GM19397 (cell line): ENCODE measurements around the gene ELFN1.

Experiments
- ATAC-seq: cut with Tn5 transposase; IDR thresholded peaks from one replicate; pipeline ENCODE4 v1.9.1; 2021; ENCODE audit warnings: mild to moderate bottlenecking, moderate library complexity; ENCODE audit not compliant: unreplicated experiment

The ELFN1 gene

DNA sequence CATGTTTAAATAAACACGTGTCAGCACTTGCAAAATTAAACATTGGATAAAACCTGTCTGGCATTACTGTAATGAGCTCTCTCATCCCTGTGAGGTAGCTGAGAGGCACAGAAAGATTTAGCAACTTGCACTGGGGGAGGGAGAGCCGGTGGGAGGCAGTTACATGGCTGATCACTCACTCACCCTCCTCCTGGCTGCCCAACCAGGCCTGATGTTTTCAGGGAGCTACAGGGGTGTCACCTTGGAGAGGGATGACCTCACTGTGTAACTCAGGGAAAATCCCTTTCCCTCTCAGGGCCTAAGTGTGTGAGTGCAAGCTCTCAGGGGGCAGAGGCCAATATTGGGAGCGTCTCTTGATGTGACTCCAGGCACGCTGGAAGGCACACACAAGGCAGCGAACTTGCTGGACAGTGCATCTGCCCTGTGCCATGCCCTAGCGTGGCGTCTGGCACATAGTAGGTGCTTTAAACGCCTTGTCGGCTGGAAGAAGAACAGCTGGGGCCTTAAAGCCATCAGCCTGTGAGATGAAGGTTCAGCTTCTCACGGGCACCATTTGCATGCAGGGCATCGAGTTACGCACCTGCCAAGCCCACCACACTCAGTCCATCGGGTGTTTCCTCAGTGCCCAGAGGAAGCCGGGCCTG lies 51.1 kb downstream of the ELFN1 start:
- no peak for ATAC-seq

DNA sequence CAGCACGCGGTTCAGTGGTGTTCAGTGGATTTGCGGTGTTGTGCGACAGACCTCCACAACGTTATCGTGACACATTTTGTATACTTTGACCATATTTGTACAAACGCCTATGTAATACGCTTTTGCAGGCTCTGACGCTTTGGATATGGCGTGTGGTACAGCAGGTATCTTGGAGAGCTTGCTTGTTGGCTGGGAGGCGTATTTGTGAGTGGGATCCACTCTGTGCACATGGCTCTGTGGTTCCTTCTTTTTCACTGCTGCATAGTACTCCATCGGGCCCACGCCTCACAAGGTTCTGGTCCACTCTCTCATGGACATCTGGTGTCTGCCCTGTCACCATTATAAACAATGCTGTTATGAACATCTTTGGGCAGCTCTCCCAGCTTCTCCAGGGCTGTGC lies 53.2 kb downstream of the ELFN1 start:
- no peak for ATAC-seq

DNA sequence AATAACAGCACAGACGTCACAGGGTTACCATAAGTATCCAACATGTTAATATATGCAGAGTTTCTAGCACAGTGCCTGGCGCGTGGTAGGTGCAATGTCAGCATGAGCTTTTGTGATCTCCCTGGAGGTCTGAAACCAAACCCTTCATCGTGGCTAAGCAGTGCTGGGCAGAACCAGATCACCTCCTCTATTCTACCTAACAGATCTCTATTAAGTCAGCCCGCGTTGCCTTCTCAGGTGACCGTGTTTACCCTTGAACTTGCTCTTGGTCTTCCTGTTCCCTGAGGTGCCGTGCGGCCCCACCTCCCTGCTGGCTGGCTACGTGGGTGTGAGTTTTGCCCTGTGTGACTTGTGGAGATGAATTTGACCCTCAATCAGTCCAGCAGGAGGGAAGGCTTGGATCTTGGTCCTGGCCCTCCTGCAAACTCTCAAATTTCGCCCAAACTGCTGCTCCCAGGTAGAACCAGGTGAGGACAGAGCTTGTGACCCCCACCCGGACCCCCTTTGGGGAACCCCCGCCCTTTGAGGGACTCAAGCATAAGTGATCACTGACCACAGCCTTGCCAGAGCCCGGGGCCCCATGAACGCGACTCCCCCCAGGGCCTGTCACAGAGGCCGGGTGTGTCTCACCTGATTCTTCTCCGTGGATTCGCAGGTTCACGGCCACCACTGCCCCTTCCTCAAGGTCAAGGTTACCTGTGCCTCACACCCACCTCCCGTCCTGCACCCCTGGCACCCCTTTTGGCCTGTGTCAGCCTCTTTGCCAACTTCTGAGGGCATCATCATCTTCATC lies 54.2 kb downstream of the ELFN1 start:
- ATAC-seq, result no peak

DNA sequence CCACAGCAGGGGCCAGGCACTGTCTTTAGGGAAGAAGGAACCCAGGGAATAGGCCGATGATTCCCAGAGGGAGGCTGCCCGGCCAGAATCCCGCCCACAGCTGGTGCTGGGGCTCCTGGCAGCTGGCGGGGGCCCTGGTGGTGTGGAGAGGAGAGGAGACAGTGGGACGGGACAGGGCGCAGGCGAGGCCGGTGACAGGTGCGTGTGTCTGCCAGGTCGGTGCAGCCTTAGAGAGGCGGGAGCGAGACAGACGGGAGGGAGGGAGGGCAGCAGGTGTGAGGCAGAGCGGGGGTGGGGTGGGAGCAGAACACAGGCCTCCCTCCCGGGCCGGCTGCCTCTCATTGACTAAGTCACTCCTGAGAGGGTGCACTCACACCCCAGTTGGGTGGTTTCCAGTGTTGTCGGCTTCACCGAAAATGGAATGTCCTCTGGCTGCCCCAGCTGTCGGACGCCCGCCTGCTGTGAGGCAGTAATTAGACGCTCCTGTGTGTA lies 55.2 kb downstream of the ELFN1 start:
- no peak for ATAC-seq

DNA sequence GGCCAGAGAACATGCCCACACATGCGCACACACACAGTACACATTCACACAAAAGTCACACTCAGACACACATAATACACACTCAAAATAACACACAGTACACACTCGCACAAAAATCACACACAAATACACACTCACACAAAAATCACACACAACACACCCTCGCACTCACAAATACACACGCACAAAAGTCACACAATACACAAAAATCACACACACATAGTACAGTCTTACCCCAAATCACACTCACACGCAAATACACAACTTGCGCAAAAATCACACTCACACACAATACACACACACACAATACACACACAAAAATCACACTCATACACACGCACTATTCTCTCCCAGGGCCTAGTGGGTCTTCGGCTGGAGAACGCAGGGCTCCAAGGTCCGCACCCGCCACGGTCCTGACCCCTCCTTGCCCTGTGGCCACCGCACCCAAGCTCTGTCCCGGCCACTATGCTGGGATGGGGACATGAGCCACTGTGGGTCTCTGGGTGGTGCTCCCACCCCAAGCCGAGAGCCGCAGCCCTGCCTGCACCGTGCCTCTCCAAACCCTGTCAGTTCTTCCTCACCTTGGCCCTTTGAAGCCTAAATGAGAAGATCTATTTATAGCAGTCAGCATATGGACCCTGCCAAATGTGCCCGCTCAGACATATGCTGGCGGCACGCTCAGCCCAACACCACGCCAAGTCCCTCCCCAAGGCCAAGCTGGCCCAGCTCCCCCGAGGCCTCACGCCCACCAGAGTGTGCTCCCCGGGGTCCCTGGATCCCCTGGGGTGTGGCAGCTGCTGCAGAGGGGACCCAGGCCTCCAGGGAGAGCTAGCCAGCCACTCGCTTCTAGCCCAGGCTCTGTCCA lies 55.9 kb downstream of the ELFN1 start:
- no peak for ATAC-seq

DNA sequence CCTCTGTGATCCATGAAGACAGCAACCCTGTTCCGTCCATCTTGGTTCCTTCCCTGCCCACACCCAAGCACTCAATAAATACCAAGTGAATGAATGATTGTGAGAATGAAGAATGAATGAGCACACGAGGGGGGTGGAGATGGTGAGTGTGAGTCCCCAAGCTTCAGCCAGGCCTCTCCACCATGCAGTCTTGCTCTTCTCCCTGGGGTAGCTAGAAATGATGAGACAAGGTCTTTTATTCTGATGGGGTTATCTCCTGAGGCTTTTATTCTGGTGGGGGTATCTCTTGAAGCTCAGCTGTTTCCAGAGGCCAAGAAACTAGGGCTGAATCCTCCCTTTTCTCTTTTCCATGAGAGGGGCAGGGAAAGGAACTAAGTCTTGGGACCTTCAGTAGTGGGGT lies 57.0 kb downstream of the ELFN1 start:
- ATAC-seq, result no peak

DNA sequence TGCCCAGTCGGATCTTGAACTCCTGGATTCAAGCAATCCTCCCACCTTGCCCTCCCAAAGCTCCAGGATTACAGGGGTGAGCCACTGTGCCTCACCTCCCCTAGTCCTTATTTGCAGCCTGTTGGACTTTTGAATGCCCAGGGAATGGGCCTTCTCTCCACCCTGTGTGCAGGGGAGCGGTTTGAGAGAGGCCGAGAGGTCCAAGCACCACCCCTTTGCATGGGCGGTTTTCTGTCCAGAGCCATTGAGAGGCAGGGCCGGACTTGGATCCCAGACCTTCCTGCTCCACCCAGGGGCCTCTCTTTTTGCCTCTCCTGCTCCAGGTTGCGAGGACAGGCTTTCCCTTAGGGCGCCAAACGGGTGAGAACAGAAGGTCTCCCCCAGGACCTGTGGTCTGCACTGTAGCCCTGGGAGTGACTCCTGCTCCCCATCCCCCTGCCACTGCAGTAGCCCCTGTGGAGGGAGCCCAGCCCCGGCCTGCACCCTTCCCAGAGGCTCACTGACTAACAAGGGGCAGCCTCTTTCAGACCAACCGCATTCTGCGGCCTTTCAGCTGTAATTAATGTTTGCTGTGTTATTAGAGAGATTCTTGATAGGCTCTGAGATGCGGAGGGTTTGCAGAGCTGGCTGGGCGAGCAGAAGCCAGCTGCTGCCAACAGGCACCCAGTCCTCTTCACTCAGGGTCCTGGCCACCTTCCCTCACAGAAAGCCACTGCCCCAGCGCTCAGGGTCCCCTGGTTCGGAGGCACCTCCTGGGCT lies 57.9 kb downstream of the ELFN1 start:
- no peak for ATAC-seq

DNA sequence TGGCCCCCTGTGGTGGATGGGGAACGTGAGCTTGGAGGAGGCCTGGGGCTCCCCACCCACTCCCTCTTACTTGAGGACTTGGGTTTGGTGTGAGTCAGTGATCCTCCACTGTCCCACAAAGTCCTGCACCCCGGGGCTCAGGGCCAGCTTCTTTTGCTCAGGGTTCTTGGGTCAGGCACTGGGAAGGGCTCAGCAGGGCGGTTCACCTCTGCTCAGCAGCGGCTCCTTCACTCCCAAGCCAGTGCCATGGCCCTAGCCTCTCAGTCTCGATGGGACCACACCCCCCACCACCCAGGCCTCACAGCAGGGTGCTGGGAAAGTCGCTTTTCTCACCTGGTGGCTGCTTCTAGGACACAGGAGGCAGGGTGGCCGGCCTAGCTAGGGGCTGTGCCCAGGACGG lies 59.1 kb downstream of the ELFN1 start:
- no peak for ATAC-seq

DNA sequence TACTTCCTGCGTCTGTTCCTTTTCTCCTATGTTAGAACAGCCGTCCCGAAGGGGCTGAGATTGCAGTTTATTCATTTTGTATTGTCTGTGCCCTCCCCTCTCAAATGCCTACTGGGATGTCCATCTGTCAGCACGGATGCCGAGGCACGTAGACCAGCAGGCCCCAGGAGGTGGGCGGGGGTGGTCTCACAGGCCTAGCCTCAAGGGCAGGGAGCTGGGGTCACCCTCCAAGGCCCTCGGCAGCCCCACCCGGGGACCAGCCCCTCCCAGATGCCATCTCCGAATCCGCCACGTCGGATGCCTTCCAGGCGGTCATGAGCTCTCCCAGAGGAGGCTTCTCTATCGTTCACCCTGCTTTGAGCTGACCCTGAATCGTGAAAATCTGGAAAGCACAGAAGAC lies 59.7 kb downstream of the ELFN1 start:
- ATAC-seq, result no peak

DNA sequence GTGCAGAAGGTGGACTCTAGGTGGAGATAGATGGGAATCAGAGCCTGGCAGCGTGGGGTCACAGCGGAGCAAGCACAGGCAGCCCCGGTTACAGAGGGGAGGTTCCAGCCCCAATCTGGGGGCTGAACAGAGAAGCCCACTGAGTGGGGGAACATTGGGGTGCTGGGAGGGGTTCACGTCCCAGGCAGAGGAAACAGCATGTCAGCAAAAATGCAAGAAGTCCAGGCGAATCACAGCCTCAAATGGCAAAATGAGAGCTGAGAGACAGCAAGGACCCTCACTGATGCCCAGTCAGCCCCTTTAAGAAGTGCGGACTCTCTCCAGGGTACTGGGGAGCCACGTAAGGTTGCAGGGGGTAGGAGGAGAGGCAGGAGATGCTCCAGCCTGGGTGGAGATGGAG lies 62.0 kb downstream of the ELFN1 start:
- no peak for ATAC-seq

DNA sequence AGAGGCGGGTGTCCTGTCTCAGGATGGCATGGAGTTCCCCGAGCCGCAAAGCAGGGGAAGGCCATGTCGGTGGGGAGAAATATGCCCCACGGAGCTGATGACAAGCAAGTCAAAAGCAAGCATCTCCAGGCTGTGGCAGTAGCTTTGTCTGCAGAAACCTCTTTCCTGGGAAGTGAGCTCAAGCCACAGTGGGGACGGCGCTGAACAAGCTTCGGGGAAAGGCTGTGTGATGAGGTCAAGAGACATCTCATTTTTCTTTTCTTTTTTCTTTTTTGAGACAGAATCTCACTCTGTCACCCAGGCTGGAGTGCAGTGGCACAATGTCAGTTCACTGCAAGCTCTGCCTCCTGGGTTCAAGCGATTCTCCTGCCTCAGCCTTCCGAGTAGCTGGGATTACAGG lies 62.6 kb downstream of the ELFN1 start:
- no peak for ATAC-seq

DNA sequence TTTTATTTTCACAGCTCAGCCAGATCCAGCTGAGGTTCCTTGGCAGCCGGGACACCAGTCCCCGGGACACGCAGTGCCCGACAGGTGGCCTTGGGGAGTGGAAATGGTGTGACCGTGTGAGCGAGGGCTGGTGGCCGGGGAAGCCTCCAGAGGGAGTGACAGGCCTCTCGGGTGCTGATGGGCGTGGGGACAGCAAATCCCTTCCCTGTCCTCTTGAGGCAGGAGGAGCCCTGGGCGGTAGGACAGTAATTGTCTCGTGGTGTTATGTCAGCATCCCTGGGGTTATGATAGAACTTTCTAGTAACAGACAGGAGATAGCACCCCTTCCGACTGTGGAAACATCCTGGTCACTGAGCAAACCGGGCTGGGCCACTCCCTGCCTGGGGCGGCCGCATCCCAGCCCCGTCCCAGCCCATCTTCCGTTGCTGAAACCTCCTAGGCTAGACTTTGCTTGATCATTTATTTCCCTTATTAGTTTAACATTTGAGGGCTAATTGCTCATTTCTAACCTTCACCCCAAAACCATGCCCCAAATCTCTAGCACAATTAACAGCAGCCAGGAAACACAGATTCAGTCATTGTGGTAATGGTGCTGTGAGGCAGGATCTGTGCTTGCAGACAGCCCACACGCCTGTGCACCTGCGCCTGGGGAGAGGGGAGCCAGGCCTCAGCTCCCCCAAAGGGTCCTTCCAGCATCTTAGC lies 63.3 kb downstream of the ELFN1 start:
- ATAC-seq, result no peak

DNA sequence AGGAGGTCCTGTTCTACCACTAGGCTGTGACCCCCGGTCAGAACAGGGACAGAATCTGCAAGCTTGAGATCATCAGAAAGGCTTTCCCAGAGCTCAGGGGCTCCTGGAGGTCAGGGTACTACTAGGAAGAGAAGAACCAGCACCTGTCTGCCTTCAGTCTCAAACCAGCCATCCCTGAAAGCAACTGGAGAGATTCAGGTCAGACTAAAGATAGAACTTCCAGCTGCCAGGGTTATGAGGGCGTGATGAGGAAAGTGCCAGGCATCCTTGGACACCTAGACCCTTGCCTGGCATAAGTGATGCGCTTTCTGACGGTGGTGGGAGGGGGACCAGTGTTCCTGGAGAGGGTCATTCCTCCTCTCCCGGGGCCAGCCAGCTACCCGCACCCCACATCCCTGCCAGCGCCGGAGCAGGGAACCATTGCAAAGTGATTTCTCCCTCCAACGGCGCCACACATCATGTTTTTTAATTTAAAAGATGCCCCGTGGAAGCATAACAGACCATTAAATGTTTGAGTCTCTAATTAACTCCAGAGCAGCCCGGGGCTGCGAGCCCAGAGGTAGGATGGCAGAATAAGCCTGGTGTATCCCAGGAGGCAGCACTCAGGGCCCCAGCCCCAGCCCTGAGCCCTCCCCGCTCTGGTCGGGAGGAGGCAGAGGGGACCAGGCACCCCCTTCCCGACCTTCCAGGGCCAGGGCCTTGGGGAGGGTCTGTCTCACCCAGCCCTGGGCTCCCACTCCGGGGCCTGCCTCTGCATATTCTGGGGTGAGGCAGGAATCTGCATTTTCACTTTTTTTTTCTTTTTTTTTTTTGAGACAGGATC lies 64.0 kb downstream of the ELFN1 start:
- no peak for ATAC-seq

DNA sequence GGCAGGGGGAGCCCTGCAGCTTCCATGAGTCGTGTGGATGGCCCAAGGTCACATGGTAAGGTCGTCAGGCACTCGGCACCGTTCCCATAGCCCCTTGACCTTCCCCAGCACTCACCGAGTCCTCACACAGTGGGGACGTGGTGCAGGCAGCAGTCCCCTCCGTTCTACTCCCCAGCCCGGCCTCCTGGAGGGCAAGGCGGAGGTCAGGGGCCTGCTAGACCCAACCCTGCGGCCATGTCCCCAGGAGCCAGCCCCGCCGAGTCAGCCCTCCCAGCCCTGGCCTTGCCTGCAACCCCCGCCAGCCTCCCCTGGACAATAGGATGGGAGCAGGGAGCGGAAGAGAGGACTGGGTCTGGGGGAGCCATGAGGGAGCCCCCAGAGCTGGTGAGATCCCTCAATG lies 65.2 kb downstream of the ELFN1 start:
- no peak for ATAC-seq

DNA sequence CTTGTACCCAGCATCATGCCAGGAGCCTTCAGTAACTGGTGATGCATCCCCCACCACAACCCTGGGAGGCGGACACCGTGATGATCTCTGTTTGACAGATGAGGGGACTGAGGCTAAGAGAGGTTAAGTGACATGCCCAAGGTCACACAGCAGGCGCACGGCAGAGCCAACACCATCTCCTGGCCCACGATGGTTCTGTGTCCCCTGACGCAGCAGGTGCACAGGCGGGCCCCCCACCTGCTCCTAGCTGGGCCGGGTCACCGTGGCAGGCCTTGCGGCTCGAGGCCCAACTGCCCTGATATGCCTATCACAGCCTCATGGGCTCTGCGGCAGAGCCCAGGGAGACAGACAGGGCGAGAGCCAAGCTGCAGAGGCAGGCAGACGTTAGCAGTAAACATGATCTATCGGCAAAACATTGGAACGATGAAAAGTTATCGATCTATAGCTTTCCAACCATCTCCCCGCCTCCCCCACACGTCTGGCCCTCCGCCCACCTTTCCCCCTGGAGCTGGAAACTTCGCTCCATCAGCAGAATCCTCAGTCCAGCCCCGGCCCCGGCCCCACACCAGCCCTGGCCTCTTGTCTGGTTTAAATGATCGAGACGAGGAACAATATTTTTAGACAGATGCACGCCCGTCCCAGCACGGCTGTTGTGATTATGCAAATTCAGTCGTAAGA lies 65.9 kb downstream of the ELFN1 start:
- no peak for ATAC-seq

DNA sequence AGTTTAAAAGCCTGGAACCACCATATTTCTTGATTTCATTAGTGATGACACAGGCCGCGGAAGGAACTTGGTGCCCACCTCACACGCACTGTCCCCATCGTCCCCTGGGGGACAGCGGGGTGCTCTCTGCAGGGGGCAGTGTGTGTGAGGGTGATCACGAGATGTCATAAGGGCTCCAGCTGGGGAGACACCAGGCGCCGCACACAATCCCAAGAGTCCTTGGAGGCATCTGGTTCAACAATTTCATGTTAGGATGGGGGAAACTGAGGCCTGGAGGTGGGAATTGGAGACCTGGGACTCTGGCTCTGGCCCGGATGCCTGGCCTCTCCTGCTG lies 66.4 kb downstream of the ELFN1 start:
- ATAC-seq, result no peak

DNA sequence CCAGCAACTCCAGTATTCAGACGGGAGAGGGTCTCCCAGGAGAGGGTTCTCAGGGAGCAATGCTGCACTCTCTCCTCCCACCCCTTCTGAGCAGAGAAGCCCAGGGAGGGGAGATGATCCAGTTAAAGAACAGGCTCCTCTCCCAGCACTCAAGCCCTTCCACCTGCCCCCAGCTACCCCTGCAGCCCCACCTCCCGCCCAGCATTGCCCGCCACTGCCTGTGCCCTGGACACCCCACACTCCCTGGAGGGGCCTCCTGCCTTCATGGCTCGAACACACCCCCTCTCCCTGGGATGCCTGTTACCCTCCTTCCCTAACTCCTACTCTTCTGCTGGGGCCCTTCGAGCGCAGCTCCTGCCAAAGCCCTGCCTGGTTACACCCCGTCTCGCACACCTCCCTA lies 66.8 kb downstream of the ELFN1 start:
- ATAC-seq, result no peak

DNA sequence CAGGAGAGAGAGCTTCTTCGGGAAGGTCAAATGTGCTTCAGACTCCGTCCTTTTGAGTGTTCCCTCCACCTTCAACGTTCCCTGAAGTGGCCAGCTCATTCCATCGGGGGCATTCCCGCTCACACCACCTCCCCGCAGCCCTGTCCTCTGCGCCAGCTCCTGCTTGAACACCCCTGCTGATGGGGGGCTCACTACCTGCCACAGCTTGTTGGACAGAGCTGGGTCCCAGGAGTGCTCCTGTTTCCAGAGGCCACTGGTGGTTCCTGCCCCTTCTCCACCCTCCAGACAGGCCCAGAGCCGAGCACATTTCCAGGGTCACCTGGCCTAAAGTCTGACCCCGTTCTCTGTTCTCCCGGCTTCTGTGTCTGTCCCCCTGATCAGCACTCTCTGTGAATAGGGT lies 67.4 kb downstream of the ELFN1 start:
- no peak for ATAC-seq

DNA sequence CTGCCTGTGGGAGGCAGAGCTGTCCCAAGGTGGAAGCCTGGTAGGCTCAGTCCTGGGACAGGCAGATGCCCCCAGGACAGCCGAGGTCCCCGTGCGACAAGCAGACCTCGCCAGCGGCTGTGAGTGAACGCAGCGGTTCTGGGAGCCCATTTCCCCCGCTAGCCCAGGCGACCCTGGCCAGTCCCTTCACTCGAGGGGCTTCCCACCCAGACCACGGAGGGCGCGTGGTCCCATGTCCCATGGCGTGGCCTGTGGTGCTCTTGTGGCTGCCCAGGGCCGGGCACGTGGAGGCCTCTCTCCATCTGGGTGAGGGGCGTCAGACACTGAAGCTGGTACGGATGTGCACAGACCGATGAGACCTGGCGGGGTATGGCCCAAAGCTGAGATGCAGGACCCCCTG lies 67.9 kb downstream of the ELFN1 start:
- no peak for ATAC-seq
